DND-41 (cell line): ENCODE data around the gene TBC1D23.

Experiments used
- EZH2 ChIP-seq: IDR thresholded peaks from 3 replicates; pipeline ENCODE4 v1.6.1; 2012; ENCODE audit warnings: borderline replicate concordance, low read depth, mild to moderate bottlenecking, moderate library complexity, low read length, inconsistent platforms; ENCODE audit not compliant: severe bottlenecking
- TF ChIP-seq, protein P1 (sequence below): IDR thresholded peaks from 2 replicates; pipeline ENCODE4 v1.5.1; 2012; ENCODE audit warnings: borderline replicate concordance, low read length, moderate library complexity, mild to moderate bottlenecking; ENCODE audit not compliant: poor library complexity, severe bottlenecking; ENCODE audit errors: extremely low read depth

DNA sequence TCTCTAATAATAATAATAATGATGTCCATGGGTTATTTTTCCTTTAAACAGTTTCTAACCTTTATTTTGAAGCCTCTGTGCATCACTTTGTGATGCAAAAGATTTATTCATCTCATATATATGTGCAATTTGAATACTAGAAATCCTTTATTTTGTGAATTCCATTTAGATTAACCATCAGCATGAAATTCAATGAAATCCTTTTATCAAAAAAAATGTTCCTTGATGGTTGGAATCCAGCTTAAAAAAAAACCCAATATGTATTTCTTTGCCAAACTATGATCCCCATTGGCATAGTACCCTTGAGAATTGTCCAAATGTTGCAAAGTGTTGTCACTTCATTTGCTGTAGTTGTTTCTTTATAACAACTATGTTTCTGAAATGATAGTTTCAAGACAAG, 7.4 kb downstream of the TBC1D23 start:
- TF ChIP-seq, protein P1, sequence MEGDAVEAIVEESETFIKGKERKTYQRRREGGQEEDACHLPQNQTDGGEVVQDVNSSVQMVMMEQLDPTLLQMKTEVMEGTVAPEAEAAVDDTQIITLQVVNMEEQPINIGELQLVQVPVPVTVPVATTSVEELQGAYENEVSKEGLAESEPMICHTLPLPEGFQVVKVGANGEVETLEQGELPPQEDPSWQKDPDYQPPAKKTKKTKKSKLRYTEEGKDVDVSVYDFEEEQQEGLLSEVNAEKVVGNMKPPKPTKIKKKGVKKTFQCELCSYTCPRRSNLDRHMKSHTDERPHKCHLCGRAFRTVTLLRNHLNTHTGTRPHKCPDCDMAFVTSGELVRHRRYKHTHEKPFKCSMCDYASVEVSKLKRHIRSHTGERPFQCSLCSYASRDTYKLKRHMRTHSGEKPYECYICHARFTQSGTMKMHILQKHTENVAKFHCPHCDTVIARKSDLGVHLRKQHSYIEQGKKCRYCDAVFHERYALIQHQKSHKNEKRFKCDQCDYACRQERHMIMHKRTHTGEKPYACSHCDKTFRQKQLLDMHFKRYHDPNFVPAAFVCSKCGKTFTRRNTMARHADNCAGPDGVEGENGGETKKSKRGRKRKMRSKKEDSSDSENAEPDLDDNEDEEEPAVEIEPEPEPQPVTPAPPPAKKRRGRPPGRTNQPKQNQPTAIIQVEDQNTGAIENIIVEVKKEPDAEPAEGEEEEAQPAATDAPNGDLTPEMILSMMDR: no peak
- TF ChIP-seq EZH2: no peak
